ENCODE measurements around the gene IFT80. TPM values are rescaled to one million over a fixed set of nuclear protein-coding genes. Genes with fewer than 3 reads are reported as not detected.

IFT80 gene
- total and polyA plus RNA-seq, 10 of the 15 experiments (the other 5 are each of a cell fraction or from before 2014, with no cell fraction given): 6.5 to 21.5 (median 14.1) TPM

DNA sequence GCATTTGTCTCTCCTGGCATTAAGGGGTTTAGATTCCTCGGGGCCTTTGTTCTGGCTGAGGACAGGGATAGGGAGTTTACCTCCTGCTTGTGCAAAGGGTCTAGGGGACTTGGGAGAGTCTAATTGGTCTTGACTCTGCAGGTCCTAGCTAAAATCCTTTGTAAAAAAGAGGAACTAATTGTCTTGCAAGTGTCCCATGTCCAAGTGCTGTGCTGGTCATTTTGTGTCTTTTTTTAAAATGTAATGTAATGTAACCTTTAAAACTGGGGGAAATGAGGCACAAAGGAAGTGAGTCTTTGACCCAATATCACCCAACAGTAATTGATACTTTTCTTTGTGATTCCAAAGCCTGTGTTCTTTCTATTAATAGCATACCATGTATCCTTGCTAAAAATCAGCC is 188.7 kb downstream of the IFT80 start (continued):
- TF ChIP-seq SUPT20H (IDR thresholded peaks at IDR 0.05; ENCODE audit: borderline replicate concordance, control insufficient read depth, low read depth, low read length): no peak
- no peak for TF ChIP-seq SP1 (IDR thresholded peaks at IDR 0.05; ENCODE audit: low read depth, low read length)

MicroRNA genes within 50 kb of the gene (microRNA counts, 767-probe panel; counts per million panel counts)
- microRNA hsa-miR-15b-5p: 5,411 counts per million, percentile 98 among the panel's probes with 10 or more counts

Small RNAs within 50 kb of the gene (microRNA-seq; reads per million reads assigned to microRNA genes)
- gene MIR15B (2,347 reads per million, percentile 92 among the genes with 10 or more reads in this experiment), gene MIR16-2 (5,019 reads per million, percentile 95 among the genes with 10 or more reads in this experiment)

Small RNAs within 50 kb of the gene (small RNA-seq; reads per million reads assigned to genes)
- gene MIR15B (366 reads per million, percentile 99 among the genes with 10 or more reads in this experiment), gene MIR16-2 (93.0 reads per million, percentile 99 among the genes with 10 or more reads in this experiment)

Other genes with a start within 250 kb of the IFT80 start
- gene C3orf80, start 173.8 kb downstream of the IFT80 start, total RNA-seq (2014; rRNA removed): not detected in 2 replicates
- gene C3orf80, start 173.8 kb downstream of the IFT80 start, total RNA-seq (2014; rRNA removed; fragmentation: Illumina TruSeq; extraction: Trizol): not detected in 2 replicates
- 0.08 TPM in 1 of 2 replicates, not detected in the other for gene C3orf80, start 173.8 kb downstream of the IFT80 start, total RNA-seq (2021)
- gene C3orf80, start 173.8 kb downstream of the IFT80 start, polyA plus RNA-seq (2011; rRNA removed): not detected in 2 replicates
- not detected in 2 replicates for gene C3orf80, start 173.8 kb downstream of the IFT80 start, polyA plus RNA-seq (2014; fragmentation: Illumina TruSeq; extraction: Trizol)
- under 1 TPM in 1 of 2 experiments, not detected in 1; 0.02 TPM for gene C3orf80, start 173.8 kb downstream of the IFT80 start, polyA plus RNA-seq (2014; fragmentation: Nextera tagmentation; extraction: Ambion mirVana)
- 0.04 TPM in 1 of 2 replicates, not detected in the other for gene C3orf80, start 173.8 kb downstream of the IFT80 start, polyA plus RNA-seq (2014; rRNA removed)
- not detected for gene C3orf80, start 173.8 kb downstream of the IFT80 start, polyA plus RNA-seq (2016; fragmentation: Nextera tagmentation; extraction: Ambion mirVana)
- 130 and 133 TPM in 2 replicates for gene SMC4, start 425 bp upstream of the IFT80 start, total RNA-seq (2014; rRNA removed)
- 224 and 231 TPM in 2 replicates for gene SMC4, start 425 bp upstream of the IFT80 start, total RNA-seq (2014; rRNA removed; fragmentation: Illumina TruSeq; extraction: Trizol)
- gene SMC4, start 425 bp upstream of the IFT80 start, total RNA-seq (2021): 124 and 142 TPM in 2 replicates
- 93.3 and 214 TPM in 2 replicates for gene SMC4, start 425 bp upstream of the IFT80 start, polyA plus RNA-seq (2011; rRNA removed)
- gene SMC4, start 425 bp upstream of the IFT80 start, polyA plus RNA-seq (2014; fragmentation: Illumina TruSeq; extraction: Trizol): 250 and 324 TPM in 2 replicates
- gene SMC4, start 425 bp upstream of the IFT80 start, polyA plus RNA-seq (2014; fragmentation: Nextera tagmentation; extraction: Ambion mirVana): 100 to 1,000 TPM in 1 of 2 experiments, 10 to 100 TPM in 1; 75.6 to 127 TPM
- 121 and 128 TPM in 2 replicates for gene SMC4, start 425 bp upstream of the IFT80 start, polyA plus RNA-seq (2014; rRNA removed)
- 100 to 1,000 TPM; 278 to 288 TPM for gene SMC4, start 425 bp upstream of the IFT80 start, polyA plus RNA-seq (2016; fragmentation: Nextera tagmentation; extraction: Ambion mirVana)
- gene TRIM59, start 50.6 kb upstream of the IFT80 start, total RNA-seq (2014; rRNA removed): 33.5 and 41.5 TPM in 2 replicates
- 38.6 and 40.2 TPM in 2 replicates for gene TRIM59, start 50.6 kb upstream of the IFT80 start, total RNA-seq (2014; rRNA removed; fragmentation: Illumina TruSeq; extraction: Trizol)
- gene TRIM59, start 50.6 kb upstream of the IFT80 start, total RNA-seq (2021): 27.2 and 29.6 TPM in 2 replicates
- 33.1 and 43.6 TPM in 2 replicates for gene TRIM59, start 50.6 kb upstream of the IFT80 start, polyA plus RNA-seq (2011; rRNA removed)
- 29.5 and 36.4 TPM in 2 replicates for gene TRIM59, start 50.6 kb upstream of the IFT80 start, polyA plus RNA-seq (2014; fragmentation: Illumina TruSeq; extraction: Trizol)
- gene TRIM59, start 50.6 kb upstream of the IFT80 start, polyA plus RNA-seq (2014; fragmentation: Nextera tagmentation; extraction: Ambion mirVana): 100 to 1,000 TPM in 1 of 2 experiments, 10 to 100 TPM in 1; 28.9 to 105 TPM
- gene TRIM59, start 50.6 kb upstream of the IFT80 start, polyA plus RNA-seq (2014; rRNA removed): 13.0 and 14.4 TPM in 2 replicates
- 10 to 100 TPM; 57.0 to 57.8 TPM for gene TRIM59, start 50.6 kb upstream of the IFT80 start, polyA plus RNA-seq (2016; fragmentation: Nextera tagmentation; extraction: Ambion mirVana)
- gene KPNA4, start 166.3 kb upstream of the IFT80 start, total RNA-seq (2014; rRNA removed): 17.3 and 18.3 TPM in 2 replicates
- 29.9 and 30.5 TPM in 2 replicates for gene KPNA4, start 166.3 kb upstream of the IFT80 start, total RNA-seq (2014; rRNA removed; fragmentation: Illumina TruSeq; extraction: Trizol)
- 40.6 and 44.4 TPM in 2 replicates for gene KPNA4, start 166.3 kb upstream of the IFT80 start, total RNA-seq (2021)
- 18.8 and 30.9 TPM in 2 replicates for gene KPNA4, start 166.3 kb upstream of the IFT80 start, polyA plus RNA-seq (2011; rRNA removed)
- 23.3 and 27.3 TPM in 2 replicates for gene KPNA4, start 166.3 kb upstream of the IFT80 start, polyA plus RNA-seq (2014; fragmentation: Illumina TruSeq; extraction: Trizol)
- gene KPNA4, start 166.3 kb upstream of the IFT80 start, polyA plus RNA-seq (2014; fragmentation: Nextera tagmentation; extraction: Ambion mirVana): 10 to 100 TPM in 1 of 2 experiments, 1 to 10 TPM in 1; 9.9 to 15.8 TPM
- gene KPNA4, start 166.3 kb upstream of the IFT80 start, polyA plus RNA-seq (2014; rRNA removed): 12.4 and 13.8 TPM in 2 replicates
- 10 to 100 TPM; 14.4 to 20.3 TPM for gene KPNA4, start 166.3 kb upstream of the IFT80 start, polyA plus RNA-seq (2016; fragmentation: Nextera tagmentation; extraction: Ambion mirVana)

Measured in GM12878 (cell line).